ENCODE data around the gene MPL. TPM values are rescaled to one million over a fixed set of nuclear protein-coding genes. Genes with fewer than 3 reads are reported as not detected.
A peak's percentile ranks its signal among the peaks of the same experiment; 100 is the strongest.

MPL gene
- total RNA-seq, 4 donors from 2014 or later = not detected

- Histone ChIP-seq H3K27me3 (no peaks in the 10 kb centered on the region), H3K27ac (peak overlapping the region; percentile 66 to 85 (median 78)), H3K4me1 (peaks cover 16 to 18% of the 10 kb centered on the region in 2 donors), H3K36me3 (no peaks in the 10 kb centered on the region), H3K4me3 (peak overlapping the region; percentile 64 to 83 (median 70)), H3K9me3 (no peaks in the 10 kb centered on the region)
- ATAC-seq (peak; percentile 22 to 44), DNase-seq (peak in 1 of 2 donors; percentile 22)
- TF ChIP-seq POLR2A (IDR thresholded peaks at IDR 0.05) (no peak), CTCF (IDR thresholded peaks at IDR 0.05 in 4 of 5, conservative IDR thresholded peaks at IDR 0.05 in 1 of 5) (no peak)
- intact Hi-C loops (cut with DNase I; ENCODE audit: low total_unique reads) (loop anchor here (2.0 kb wide), 1 partner anchor 40 kb away; the partner anchor contains the start of genes MED8 and SZT2), in situ Hi-C loops (cut with MboI; ENCODE audit: low sequenced_read_pairs in 4 of 4) (no loop called here)
These were observed 10.8 kb downstream of the MPL start for GRCh38 chr1:43348343-43348808.

DNA sequence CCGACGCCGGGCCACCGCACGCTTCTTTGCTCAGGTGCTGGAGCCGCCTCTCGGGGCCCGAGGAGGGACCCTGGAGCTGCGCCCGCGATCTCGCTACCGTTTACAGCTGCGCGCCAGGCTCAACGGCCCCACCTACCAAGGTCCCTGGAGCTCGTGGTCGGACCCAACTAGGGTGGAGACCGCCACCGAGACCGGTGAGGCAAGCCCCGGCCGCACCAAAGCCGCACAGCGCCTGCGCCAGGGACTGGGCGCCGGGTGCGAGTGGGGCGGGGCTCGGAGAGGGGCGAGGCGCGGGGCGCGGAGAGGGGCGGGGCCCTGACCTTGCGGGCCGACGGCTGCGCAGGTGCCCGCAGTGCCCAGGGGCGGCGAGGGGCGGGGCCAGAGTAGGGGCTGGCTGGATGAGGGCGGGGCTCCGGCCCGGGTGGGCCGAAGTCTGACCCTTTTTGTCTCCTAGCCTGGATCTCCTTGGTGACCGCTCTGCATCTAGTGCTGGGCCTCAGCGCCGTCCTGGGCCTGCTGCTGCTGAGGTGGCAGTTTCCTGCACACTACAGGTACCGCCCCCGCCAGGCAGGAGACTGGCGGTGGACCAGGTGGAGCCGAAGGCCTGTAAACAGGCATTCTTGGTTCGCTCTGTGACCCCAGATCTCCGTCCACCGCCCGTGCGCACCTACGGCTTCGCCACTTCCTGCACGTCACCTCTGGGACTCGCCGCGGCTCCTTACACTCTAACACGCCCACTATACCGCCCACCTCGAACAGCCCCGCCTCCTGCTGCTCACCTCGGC is 11.4 kb downstream of the MPL start:
- in situ Hi-C loops (cut with MboI; ENCODE audit: low sequenced_read_pairs in 4 of 4) = no loop called here
- H3K4me1 ChIP-seq = peaks cover 16 to 18% of the 10 kb centered on the region in 2 donors
- intact Hi-C loops (cut with DNase I; ENCODE audit: low total_unique reads) = loop anchor here (1.0 to 2.0 kb wide), 2 partner anchors 19 to 40 kb away; partner anchors contain the start of genes ELOVL1, MED8 and SZT2

DNA sequence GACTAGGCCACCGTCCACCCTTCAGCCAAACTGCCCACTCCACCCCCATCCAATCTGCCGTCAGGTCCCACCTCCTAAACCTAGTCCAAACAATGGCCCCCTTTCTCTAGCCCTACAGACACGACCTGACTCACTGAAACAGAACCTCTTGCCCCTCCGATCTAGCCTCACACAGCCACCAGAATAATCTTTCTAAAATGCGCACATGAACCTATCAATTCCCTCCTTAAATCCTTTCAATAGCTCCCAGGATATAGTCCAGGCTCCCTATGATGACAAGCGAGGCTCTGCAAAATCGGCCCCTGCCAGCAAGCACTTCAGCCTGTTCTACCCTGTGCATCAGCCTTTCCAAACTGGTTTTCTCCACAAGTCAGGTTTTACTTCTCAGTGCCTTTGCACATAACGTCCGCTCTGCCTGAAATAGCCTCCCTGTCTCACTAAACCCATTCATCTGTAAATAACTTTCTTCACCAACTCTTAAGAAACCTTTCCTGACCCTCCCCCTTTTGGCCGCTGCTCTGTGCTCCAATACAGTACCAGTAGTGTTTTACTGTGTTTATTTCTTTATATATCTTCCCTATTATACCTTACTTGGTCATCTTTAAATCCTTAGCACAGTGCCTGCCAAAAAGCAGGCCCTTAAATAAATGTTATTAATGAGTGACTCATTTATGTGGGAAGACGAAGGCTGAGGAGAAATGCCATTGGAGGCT is 12.1 kb downstream of the MPL start:
- Histone ChIP-seq H3K9me3 (no peaks in the 10 kb centered on the region), H3K4me3 (peak overlapping the region; percentile 64 to 83 (median 70)), H3K27ac (peak overlapping the region; percentile 66 to 85 (median 78)), H3K4me1 (peaks cover 10 to 11% of the 10 kb centered on the region in 2 donors), H3K36me3 (no peaks in the 10 kb centered on the region), H3K27me3 (no peaks in the 10 kb centered on the region)
- ATAC-seq (no peak), DNase-seq (no peak)
- intact Hi-C loops (cut with DNase I; ENCODE audit: low total_unique reads) = loop anchor here (1.0 to 2.0 kb wide), 2 partner anchors 19 to 39 kb away; partner anchors contain the start of genes ELOVL1, MED8 and SZT2
- in situ Hi-C loops (cut with MboI; ENCODE audit: low sequenced_read_pairs in 4 of 4) = no loop called here
- TF ChIP-seq POLR2A (IDR thresholded peaks at IDR 0.05) (no peak), CTCF (IDR thresholded peaks at IDR 0.05 in 4 of 5, conservative IDR thresholded peaks at IDR 0.05 in 1 of 5) (no peak)

More for the DNA sequence above, 11.4 kb downstream of the MPL start:
- Histone ChIP-seq H3K27me3 (no peaks in the 10 kb centered on the region), H3K36me3 (no peaks in the 10 kb centered on the region), H3K27ac (peak overlapping the region; percentile 66 to 85 (median 78)), H3K4me3 (peak overlapping the region; percentile 64 to 83 (median 70)), H3K9me3 (no peaks in the 10 kb centered on the region)
- ATAC-seq (peak; percentile 71 to 83), DNase-seq (peak; percentile 46 to 78)
- no peak for TF ChIP-seq CTCF (IDR thresholded peaks at IDR 0.05 in 4 of 5, conservative IDR thresholded peaks at IDR 0.05 in 1 of 5)
- TF ChIP-seq POLR2A (IDR thresholded peaks at IDR 0.05) = peak; percentile 30 to 37

- no peak for DNase-seq
- in situ Hi-C loops (cut with MboI; ENCODE audit: low sequenced_read_pairs in 4 of 4) = no loop called here
- Histone ChIP-seq H3K9me3 (no peaks in the 10 kb centered on the region), H3K27ac (no peak overlapping the region), H3K4me3 (no peak overlapping the region), H3K27me3 (no peaks in the 10 kb centered on the region), H3K36me3 (no peaks in the 10 kb centered on the region), H3K4me1 (peaks cover under 1 to 8% of the 10 kb centered on the region in 2 donors)
- ATAC-seq = no peak
- no peak for TF ChIP-seq POLR2A (IDR thresholded peaks at IDR 0.05)
- intact Hi-C loops (cut with DNase I; ENCODE audit: low total_unique reads) = no loop called here
These were observed 13.4 kb downstream of the MPL start for GRCh38 chr1:43350976-43351375.

Data from gastrocnemius medialis (tissue), 4 donors.